Measurements from ENCODE around the gene LRRC27.

GRCh38 chr10:132387764-132388210 is 55.8 kb downstream of the LRRC27 start:
- TF ChIP-seq CTCF (IDR thresholded peaks at IDR 0.05; ENCODE audit: low read length), result peak; percentile 19; the same call in 1 of the 2 replicates
- no peak for TF ChIP-seq EZH2 (IDR thresholded peaks at IDR 0.05; ENCODE audit: borderline replicate concordance, low read length)

Data from OCI-LY1 (cell line).